GM04504 (cell line): ENCODE results near the gene PDE9A.

ENCODE experiments used
- DNase-seq: peaks from one replicate; pipeline ENCODE4 v3.0.0-alpha.2; 2012; ENCODE audit warnings: low read depth

PDE9A gene

DNA sequence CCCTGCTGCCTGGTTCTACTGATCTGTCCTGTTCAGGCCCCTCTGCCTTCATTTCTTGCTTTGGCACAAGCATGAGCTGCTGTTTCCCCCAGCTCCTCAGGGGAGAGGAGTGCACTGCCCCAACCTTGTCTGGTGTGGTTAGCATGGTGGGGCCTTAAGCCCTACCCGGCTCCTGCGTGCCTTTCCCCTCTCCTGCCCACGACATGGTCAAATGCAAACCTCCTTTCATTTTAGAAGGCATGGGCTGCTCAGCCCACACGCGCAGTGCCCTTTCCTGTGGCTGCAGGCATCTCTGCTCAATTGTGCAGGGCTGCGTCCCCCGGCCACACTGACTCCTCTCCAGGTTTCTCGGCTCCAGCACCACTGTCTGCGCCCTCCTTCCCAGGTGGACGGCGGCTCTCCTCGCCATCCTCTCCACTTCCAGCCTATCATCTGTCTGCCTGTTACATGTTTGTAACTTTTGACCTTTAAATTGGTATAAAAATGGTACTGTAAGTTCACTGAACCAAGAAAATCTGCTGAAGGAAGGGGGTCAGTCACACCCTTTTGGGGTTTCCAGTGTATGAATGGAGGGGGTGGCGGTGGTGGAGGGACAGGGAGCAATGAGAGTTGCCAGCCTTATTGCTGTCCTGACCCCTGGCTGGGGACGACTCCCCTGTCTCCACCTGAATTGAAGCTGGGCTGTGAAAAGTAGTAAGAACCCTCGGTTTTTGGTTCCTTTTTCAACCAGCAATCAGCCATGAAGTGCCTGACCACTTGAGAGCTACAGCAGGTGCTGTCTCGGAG is 5.1 kb downstream of the PDE9A start:
- no peak for DNase-seq

GRCh38 chr21:42659416-42660117 is 6.1 kb downstream of the PDE9A start:
- DNase-seq, result no peak

DNA sequence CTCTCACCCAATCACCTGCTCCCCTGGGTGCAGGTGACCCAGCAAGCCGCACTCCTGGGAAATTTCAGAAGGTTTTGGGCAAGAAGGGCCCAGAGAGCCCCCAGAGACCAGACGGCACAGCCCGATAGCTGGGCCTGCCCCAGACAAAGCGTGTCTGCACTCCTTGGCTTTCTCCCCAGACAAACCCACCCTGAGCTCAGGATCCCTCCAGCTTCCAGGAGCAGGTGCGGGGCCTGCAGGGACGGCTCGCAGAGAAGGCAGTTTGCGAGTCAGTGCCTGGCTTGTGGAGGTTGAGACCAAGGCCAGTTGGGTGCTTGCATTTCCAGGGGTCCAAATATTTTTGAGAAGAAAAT is 6.7 kb downstream of the PDE9A start:
- DNase-seq, result no peak

GRCh38 chr21:42661688-42662429 is 8.4 kb downstream of the PDE9A start:
- DNase-seq, result no peak

DNA sequence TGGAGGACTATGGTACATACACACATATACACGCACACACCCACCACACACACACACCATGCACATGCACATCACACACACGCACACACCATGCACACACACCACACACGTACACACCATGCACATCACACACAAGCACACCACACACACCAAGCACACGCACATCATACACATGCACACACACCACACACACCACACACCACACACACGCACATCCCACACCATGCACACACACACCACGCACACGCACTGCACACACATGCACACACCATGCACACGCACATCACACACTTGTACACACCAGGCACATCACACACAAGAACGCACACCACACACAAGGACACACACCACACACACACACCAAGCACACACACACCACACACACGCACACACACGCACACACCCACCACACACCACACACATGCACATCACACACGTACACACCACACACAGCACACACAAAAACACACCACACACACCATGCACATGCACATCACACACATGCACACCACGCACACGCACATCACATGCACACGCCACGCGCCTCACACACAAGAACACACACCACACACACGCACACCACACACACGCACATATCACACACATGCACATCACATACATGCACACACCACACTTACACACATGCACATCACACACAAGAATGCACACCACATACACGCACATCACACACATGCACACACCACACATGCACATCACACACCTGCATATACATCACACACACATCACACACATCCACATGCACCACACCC is 9.2 kb downstream of the PDE9A start:
- DNase-seq, result no peak

DNA sequence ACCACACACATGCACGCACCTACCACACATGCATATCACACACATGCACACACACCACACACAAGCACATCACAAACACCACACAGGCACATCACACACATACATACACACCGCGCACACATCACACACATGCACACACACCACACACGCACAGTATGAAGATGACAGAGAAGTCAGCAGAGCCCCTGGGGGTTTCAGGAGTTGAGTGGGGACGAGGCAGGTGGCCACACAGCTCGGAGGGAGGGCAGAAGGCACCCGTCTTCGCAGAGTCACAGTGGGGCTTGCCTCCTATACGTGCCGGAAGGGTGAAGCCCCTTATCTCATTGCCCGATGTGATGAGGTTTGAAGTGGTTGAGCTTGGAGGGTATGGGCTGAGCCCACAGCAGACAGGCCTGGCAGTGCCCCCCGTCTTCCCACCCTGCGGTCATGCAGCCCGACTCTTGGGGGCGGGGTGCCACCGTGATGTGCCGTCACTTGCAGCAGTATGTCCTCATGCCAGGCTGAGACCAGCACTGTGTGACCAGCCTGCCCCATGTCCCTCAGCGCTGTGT is 9.9 kb downstream of the PDE9A start:
- no peak for DNase-seq

DNA sequence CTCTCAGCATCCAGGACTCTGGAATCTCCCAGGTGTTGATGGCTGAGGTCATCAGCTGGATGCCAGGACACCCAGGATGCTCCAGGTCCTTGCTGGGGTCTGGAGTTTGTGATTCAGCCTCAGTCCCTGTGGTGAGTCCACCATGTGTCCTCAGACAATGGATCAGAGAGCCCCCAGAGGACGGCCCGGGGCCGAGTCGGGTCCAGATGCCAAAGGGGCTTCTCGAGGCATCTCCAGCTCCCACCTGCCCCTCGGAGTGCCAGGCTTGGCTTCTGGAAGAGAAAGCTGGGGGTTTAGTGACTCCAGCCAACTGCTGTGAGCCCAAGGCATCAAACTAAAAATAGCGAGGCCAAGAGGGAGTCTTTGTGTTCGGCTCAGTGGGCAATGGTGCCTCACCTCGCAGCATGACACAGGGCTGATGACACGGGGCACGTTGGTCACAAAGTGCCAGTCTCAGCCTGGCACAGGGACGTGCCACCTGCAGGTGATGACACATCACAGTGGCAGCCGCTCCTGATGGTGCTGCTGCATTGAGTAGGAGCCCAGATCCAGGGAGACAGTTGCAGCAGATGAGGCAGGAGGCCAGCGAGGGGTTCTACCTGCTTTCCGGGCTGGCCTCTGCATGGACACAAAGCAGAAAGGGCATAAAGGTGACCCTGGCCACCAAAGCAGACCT is 10.6 kb downstream of the PDE9A start:
- DNase-seq, result no peak

DNA sequence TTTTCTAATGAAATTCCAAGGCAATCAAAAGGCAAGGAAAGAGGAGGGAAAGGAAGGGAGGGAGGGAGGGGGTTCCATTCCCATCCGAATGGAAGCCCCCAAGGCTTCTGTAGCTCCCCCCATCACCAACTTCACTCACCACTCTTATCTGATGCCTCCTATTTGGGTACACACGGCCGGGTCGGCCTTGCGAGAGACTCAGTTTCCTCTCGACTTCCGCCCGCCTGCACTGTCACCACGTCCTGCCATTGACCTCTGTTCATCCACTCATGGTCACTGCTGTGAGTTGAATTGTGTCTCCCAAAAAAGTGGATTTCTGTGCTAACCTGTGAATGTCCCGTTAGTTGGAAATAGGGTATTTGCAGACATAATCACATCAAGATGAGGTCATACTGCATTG is 11.2 kb downstream of the PDE9A start:
- no peak for DNase-seq

DNA sequence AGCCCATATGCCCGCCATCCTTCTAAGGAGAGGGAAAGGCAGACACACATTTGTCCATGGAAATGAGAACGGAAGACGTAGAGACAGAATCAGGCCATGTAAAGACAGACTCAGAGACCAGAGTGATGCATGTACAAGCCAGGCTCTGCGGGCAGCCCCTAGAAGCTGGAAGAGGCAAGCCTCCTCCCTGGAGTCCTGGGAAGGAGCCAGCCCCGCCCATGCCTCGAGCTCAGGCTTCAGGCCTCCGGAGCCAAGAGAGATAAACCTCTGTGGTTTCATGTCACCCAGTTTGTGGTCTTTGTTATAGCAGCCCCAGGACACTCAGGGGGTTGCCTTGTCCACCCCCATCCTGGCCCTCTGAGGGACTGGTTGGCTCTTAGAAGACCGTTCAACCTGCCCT is 11.6 kb downstream of the PDE9A start:
- no peak for DNase-seq

- no peak for DNase-seq
Measured at GRCh38 chr21:42665484-42665883, 12.1 kb downstream of the PDE9A start.

DNA sequence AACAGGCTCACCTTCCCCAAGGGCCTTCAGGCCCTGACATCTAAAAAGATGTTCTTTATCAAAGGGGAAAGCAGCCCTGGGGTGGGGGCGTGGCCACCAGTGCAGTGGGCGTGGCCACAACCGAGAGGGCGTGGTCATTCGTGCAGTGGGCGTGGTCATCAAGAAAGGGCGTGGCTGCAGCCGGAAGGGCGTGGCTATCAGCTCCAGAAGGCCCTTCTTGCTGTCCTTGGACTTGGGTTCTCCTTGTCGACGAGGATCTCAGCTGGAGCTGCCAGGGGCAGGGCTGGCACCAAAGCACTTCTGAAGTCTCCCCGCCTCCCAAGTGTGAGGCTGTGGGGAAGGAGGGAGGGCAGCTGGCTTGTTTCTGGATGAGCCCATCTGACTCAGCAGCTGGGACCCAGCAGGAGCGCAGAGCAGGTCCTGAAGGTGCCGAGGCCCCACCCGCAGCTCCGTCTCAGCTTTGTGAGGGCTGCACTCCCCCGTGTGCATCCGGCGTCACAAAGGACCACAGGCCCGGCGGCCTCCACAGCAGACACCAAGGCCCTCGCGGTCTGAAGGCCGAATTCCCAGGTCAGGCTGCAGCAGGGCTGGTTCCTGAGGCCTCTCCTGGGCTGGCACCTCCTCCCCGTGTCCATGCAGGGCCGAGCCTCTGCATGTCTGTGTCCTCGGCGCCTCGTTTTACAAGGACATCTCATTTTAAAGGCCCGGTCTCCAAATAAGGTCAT is 12.8 kb downstream of the PDE9A start:
- DNase-seq, result no peak

DNA sequence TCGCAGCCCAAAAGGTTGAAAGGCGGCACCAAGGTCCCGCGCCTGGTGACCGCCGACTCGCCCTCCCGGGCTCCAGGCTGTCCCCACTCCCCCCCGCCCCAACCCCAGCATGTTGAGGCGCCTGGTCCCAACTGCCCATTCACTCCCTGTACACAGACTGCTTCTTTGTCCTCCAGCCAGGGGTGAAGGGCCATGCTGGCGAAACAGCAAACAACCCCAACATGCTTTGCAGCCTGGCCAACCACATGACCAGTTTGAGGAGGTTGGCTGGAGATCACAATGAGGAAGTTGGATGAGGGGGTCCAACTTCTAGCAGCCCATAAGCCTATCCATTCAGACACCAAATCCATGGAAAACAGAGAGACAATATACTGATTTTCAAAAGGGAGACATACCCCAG is 13.5 kb downstream of the PDE9A start:
- DNase-seq, result no peak

DNA sequence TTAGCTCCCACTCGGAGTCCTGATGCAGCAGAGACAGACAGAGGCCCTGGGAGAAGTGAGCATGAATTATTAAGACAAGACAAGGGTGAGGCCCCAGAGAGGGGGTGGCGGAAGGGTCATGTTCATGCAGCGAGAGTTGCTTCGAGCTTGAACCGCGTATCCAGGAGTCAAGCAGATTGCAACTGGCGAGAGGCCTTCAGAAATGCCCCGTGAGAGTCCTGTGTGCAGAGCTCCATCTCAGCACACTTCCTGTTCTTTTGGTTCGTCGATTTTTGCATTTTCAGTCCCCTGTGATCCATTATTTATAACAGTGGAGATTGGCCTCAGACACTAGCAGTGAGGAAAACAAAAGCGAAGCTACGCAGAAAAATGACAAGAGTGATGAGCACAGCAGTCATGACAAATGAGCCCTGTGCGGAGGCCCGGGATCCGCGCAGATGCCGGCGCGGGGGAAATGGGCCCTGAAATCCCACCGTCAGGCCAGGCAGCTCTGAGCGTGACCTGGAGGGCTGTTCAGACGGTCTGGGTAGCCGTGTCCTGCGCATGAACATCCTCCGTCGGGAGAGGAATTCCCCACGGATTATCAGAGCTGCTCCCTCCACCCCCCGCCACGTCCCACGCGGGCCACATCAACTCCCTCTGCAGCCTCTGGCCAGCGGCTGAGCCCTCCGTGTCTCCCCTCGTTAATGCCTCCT is 15.0 kb downstream of the PDE9A start:
- no peak for DNase-seq

GRCh38 chr21:42669041-42669440 is 15.6 kb downstream of the PDE9A start:
- DNase-seq, result no peak

DNA sequence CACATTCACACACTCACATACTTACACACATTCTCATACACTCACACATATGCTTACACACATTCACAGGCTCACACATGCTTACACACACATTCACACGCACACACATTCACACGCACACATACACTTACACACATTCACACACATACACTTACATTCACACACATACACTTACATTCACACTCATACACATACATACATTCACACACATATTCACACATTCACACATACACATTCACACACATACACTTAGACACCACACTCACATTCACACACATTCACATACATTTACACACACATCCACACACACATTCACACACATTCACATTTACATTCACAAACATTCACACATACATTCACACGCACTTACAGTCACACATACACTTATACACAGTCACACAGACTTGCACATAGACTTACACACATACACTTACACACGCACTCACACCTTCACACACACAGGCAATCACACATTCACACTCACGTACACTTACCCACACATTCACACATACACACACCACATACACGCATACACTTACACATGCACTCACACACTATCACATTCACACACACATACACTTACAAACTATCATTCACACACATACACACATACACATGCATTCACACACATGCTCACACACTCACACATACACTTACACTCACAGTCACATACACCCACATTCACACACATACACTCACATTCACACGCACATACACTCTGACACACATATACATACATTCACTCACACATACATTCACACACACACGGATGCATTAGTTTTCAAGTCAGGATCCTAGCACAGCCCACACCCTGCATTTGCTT is 16.8 kb downstream of the PDE9A start:
- no peak for DNase-seq

DNA sequence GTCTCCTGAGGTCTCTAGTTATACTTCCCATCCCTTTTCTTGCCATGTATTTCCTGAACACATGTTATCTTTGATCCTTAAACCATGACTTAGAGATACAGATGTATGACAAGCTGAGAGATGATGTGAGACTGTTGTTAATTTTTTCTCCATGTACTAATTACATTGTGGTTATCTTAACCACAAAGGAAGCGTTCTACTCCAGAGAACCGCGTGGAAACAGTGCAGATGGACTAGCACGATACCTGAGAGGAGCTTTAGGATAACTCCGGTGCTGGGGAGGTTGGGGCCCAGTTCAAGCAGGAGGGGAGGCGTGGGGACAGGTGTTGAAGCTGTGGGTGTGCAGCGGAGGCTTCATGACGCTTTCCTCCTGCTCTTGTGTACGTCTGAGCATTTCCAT is 17.5 kb downstream of the PDE9A start:
- DNase-seq, result no peak

- DNase-seq, result no peak
Measured at GRCh38 chr21:42671778-42672593, 18.6 kb downstream of the PDE9A start.

DNA sequence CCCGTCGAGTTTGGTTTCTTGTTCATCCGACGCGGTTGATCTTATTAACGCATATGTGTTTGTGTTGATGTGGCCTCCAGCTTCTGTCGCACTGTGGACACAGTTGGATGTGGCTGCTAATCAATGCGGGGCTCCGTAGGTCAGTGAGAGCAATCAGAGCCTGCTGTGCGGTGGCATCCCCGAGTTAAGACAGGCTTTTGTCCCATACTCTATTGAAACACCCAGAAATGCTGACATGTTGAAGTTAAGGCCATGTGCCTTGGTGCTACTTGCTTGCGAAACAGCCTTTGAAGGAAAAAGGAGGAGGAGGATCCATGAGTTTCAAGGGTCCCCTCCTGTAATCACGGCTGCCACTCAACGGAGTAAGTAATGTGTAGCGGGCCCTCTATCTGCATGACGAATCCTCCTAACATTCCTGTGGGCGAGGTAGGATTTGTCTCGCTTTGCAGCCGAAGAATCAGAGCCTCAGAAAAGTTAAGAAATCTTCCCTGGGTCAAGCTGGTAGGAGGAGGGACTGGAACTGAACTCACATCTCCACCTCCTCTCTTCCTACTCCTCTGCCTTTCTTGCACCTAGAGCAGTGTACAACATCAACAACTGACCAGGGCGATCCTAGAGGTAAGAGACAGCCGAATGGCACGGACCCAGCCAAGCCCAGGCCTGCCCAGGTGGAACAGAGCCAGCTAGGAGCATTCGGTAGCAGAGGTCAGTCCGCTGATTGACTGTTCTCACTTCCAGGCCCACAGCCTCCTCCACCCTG is 19.5 kb downstream of the PDE9A start:
- DNase-seq, result no peak
